GM12801 (cell line): ENCODE measurements around the gene PAH.

Source experiments
- CTCF ChIP-seq: IDR thresholded peaks from one replicate; pipeline ENCODE4 v1.5.1; 2011; ENCODE audit warnings: control low read depth; ENCODE audit not compliant: insufficient read length; ENCODE audit errors: extremely low read depth

PAH gene

DNA sequence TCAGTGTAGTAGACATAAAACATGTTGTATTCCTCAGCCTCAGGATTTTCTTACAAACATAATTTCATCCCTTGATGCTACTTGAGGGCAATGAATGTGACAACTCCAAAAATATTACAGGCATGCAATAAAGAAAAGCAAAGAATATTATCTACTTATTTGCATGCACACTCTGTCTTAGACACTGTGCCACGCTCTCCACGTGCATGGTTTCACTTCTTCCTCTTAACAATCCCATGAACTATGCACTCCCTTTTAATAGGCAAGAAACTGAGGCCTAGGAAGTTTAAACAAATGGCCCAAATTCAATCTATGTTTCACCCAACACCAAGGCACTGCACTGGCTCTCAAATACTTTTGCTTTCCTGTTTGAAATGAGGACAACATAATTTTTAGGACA lies 1.8 kb upstream of the PAH start:
- TF ChIP-seq CTCF = no peak

DNA sequence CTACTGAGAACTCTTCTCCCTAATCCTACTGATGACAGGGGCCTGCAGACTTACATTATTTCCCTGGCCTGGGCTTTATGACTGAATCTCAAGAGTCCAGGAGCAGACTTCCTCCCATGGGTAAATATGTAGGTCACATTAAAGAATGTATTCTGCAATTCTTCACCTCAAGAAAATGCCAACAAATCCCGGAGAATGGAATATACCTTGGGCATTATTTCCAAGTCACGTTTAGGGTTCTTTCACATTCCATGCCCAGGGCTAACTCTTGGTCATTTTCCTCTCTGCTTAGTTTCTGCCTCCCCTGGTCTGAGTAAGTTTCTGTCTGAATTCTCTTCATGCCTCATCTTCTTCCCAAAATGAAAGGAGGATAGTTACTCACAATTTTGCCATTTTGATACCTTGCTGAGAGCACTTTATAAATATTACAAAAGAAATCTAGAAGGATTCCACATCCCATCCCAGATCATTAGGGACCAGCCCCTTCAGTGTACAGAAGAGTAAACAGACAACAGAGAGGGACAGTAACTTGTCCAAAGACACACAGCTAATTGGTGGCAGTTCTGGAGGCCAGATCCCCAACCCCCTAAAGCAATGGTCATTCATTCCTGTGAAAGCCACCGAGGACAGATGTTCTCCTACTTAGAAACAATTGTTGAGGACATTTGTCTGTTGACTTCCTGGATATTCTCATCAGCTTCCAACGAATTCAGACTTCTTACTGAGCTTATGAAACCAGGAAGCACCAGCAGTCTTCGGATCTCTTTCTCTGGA lies 605 bp downstream of the PAH start:
- no peak for TF ChIP-seq CTCF

- no peak for TF ChIP-seq CTCF
Measured at GRCh38 chr12:102913453-102914226, 3.4 kb downstream of the PAH start.

DNA sequence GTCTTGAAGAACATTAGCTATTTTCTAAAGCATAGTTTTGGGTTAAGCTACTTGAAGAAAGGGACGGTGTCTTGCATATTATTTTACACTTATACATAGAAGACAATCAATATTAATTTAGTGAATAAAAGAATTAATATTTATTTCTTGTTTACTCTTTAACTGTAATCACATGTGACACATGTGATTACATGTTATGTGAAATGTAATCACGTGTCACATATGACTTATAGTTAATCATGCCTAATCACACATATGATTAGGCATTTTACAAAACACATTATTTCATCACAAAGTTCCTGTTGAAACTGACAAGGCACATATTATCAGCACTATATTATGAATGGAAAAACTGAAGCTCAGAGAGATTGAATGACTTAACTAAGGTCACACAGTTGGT lies 4.8 kb downstream of the PAH start:
- TF ChIP-seq CTCF = no peak

- TF ChIP-seq CTCF = no peak
Measured at GRCh38 chr12:102911320-102911719, 5.7 kb downstream of the PAH start.

DNA sequence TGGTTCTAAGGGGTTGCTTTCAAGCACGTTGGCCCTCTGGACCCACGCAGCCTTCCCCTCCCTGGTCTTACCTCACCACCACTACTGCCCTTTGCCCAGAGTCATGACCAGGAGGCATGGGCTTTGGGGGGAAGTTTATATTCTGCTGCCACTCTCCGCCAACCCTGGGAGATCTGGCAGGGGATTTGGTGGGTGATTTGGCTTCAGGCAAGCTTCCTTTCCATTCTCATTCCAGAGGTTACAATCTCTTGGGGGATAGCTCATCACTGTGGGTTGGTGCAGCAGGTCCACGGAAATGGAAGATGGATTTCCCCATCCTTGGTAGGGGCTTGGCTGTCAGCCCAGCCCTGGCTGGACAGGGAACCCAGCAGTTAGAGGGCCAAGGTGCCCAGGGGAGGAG lies 6.3 kb downstream of the PAH start:
- no peak for TF ChIP-seq CTCF

GRCh38 chr12:102910137-102910536 lies 6.9 kb downstream of the PAH start:
- TF ChIP-seq CTCF = no peak
